GM18909 (cell line): ENCODE measurements around the gene TRIM9.

Experiments
- ATAC-seq: cut with Tn5 transposase; IDR thresholded peaks from one replicate; pipeline ENCODE4 v1.9.1; 2021; ENCODE audit warnings: mild to moderate bottlenecking; ENCODE audit not compliant: unreplicated experiment, poor library complexity

Gene TRIM9

DNA sequence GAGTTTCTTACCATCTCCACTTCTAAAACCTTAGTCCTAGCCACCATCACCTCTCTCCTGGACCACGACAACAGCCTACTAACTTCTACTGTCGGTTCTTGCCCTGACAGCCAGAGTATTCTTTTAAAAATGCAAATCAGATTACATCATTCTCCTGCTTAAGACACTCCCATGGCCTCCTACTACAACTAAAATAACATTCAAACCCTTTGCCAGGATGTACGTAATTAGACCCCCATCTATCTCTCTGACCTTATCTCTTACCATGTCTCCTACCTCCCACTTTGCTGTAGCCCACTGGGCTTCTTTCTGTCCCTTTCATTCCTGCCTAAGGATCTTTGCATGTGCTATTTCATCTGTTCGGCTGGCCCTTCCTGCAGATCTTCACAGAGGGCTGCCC is 27.6 kb downstream of the TRIM9 start:
- ATAC-seq: no peak

DNA sequence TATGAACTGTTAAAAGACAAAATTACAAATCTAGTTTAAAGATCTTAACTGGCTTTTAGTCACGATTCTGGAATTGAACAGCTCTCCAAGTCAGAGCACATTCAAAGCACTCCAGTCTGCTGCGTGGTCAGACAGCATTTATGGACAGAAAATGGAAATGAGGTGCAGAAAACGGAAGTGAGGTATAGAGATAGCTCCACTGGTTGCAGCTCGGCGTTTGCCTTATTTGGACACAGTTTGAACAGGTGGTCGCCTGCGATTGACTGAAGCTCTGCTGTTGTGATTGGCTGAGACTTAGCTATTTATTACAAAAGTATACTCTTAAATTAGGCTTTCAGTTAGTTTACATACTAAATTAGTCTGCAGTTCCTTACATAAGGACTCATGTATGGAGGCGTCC is 28.3 kb downstream of the TRIM9 start:
- ATAC-seq: no peak

DNA sequence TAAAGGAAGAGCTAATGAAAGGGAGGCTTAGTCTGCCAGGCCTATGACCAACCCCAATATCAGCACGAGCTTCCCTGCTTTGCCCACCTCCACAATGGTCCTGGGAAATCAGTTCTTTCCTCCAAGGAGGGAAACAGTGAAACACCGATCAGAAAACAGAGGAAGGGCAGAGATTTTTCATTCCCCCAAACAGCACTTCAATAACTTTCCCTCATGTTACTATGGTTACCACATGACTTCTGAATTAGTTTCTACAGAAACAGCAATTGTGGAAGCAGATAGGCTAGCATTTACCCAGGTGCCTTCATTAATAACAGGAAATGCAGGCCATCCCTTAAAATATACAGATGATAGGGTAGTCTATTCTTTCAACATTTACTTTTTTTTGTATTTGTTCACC is 35.9 kb downstream of the TRIM9 start:
- no peak for ATAC-seq

DNA sequence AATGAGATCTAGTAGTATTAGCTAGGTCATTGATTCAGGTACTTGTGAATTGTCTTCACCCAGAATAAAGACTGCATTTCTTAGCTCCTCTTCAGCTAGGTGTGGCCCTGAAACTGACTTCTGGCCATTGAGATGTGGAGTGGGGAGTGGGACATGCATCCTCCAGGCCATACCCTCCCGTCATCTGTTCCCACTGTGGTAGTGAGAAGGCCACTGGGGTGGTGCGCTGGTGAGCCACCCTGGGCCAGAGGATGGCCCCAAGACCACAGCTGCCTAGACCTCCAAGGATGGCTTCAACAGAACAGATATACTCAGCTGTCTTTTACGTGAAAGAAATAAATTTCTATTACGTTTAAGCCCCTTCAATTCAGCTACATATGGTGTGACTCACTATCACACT is 36.5 kb downstream of the TRIM9 start:
- no peak for ATAC-seq

DNA sequence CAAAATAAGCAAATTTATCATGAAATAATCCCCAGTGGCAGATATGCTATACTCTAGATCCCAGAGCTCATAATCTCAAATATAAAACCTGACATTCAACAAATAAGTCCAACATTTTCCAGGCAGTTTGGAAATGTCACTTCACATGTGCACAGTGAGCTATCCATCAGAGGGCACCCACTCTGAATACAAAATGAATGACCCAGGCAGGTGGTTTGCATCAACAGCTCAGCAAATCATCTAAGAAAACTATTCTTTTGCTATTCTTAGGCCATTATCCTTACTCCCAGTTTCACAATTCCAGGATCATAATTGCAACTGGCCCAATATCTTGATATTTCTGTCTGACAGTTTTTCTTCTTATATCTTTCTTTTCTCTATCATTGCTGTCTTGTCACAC is 38.5 kb downstream of the TRIM9 start:
- no peak for ATAC-seq

DNA sequence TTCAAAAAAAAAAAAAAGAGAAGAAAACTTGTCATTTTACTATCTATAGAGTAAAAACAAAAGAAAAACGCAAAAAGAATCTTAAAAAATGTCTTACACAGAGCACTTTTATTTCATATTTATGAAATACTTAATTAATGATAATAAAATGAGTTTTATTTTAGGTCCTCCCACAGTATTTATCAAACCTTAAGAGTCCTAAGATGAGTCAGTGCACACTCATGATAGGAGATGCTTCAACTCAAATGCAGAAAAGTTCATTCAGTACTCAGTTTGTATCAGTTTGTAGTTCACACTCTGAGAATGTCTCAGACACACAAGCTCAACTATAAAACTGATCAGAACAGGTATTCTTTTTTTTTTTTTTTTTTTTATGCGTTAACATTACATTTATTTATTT is 41.7 kb downstream of the TRIM9 start:
- no peak for ATAC-seq

DNA sequence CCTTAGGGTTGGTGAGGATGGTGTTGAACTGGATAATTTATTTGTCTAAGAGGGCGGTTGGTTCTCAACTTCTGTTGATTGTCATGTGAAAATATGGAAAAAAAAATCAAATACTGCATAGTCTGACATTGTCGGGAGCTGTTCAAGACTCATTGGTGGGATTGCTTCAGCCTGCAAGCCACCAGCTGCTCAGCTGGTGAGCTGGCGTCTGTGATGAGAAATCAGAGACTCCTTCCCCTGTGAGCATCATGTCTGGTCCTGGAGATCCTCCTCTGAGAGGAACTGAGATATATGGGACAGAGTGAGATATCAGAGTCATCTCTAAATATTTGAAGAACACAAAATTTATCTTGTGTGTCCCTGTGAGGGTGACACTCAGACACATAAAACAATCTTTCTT is 49.9 kb downstream of the TRIM9 start:
- ATAC-seq: no peak

DNA sequence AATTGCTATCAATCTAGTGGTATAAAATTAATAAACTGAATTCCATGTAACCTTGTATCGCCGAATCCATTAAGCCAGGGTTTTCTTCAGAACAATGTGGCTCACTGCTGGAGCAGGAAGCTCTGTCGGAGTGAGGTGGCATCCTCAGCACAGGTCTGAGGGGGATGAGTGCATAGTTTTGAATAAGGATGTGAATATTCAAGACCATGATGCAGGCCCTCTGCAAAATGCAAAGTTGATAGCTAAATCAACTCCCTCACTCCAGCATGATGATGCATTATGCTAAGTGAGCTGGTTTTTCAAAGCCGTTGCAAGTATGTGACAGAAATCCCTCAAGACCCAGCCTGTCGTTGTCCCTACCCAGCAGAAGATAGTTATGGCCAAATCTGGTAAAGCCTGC is 53.0 kb downstream of the TRIM9 start:
- no peak for ATAC-seq

DNA sequence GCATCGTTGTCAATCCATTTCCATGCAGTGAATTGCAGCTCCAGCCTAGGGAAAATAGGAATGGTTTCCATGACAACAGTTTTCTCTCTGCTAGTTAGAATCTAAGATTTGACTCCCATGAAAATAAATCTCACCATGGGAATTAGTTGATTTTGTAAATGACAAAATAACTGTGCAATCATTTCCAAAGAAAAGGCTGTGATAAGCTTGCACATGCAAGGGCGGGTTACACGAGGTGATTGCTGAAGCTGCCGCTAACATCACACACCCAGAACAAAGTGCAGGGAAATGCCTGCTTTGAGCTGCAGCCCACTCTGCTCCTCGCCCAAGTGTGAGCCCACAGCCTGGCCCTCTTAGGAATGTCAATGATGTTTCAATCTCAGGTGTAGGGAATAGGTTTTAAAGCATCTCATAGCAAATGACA is 53.8 kb downstream of the TRIM9 start:
- no peak for ATAC-seq

DNA sequence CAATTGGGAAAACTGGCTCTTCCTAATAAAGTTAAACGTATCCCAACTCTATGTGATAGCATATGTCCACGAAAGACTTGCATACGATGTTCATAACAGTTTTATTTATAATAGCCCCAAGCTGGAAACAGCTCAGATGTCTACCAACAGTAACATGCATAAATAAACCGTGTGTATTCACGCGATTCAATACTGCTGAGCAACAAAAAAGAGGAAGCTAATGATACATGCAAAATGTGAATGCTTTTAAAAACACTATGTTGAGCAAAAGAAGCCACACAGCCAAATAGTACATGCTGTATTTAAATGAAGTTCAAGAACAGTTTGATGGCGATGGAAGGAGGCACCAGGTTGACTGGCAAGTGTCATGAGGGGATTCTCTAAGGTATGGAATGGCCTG is 55.7 kb downstream of the TRIM9 start:
- ATAC-seq: no peak

DNA sequence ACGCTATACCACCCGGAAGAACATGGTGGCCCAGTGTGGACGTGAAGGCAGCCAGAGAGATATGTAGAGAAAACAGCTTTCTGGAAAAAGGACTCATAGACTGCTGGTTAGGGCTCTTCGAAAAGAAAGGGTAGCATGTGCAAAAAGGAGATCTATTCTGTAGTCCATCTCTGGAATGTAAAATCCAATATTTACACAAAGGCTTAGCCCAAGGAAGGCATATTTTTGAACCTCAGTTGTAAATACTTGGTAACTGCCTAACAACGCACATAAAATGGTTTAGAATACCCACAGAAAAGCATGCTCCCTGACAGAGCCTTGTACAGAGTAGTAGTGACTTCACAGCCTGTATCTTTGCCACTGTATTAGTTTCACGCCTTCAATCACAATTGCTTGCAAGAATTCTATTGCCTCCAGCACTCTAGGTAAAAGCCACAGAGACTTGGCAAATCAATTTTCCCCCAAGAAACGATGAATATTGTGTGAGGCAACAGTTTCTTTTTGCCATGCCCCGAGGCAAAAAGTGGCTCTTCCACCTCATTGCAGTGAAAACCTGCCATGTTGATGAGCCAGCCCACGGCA is 59.2 kb downstream of the TRIM9 start:
- no peak for ATAC-seq

DNA sequence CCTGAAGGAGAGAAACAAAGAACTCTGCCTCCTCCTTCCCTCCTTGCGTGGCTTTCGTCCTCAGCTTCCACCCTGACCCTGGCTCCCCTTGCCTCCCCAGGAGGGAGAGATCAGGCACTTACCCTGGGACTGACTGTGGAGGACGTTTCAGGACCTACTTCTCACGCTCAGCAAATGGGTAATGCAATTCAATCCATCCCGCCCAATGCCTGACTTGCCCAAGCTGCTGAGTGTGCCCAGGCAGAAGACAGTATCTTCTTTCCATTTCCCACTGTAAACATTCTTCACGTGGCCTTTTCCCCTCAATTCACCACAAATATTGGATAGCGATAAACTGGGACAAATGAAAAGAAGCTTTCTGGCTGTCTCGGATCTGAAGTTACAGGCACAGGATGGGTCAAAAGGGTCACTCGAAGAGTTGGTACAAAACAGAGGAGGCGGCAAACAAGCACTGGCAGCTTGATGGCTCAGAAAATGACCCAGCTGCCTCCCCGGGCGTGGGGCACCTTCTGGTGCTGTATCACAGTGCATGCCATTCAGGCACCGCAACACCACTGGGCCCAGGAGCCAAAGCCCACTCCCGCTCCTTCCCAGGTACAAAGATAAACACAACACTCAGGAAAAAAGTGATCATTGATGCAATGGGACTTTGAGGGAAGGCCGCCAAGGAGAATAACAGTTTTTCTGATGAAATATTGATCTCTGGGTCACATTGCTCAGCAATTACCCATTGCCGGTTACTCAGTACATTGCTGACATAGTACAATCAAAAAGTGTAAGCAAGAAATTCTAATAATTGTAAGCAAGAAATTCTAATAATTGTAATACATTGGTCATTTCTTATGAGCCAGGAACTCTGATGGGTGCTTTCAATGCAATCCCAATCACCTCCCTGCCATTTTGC is 65.8 kb downstream of the TRIM9 start:
- ATAC-seq: no peak

DNA sequence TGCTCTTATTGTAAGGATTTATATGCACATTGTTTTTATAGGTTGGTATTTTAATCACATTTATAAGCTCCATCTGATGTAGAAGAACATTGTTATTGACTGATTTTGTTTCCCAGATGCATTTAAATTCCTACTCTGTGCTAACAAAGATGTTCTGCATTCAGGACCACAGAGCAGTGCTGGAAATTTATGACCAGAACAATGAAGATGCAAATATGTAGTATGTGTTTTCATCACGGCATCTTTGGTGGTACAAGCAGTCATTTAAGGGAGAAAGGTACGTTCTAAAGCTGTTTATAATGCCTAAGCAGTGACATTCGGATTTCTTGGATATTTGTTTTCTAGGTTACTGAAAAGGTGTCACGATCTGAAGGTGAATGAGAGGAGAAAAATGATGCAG is 66.5 kb downstream of the TRIM9 start:
- no peak for ATAC-seq

DNA sequence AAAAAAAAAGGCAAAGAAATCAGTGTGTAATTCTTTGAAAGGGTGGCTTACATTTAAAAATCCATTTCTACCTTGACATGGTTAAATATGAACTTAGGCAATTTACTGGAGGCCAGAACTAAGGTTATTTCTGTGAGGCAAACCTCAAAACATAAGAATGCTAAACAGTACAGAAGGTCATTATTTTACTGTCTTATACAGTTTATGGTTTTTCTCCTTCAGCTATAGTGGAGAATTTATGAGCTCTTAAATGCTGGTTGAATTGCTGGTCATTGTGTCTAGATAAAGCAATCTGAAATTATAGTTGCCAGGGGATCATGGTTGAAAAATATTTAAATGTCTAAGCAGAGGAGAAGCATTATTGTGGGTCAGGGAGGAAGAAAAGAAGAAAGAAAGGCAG is 70.5 kb downstream of the TRIM9 start:
- no peak for ATAC-seq

DNA sequence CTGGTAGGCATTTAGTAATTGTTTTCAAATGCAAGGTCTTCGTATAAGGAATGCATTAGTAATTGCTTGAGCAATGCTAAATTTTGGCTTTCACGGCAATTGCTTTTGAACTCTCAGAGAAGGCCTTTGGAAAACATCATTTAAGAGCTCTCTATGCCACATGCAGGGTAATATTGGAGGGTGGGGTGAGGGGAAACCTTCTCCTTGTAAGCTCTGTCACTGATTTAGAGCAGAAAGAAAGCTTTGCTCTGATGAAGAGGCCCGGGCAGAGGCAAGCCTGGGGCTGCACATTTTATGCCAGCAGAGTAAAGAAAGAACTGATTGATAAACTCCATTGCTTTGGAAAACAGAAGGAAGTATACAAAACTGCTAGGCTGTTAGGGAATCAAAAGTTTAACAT is 70.9 kb downstream of the TRIM9 start:
- no peak for ATAC-seq

DNA sequence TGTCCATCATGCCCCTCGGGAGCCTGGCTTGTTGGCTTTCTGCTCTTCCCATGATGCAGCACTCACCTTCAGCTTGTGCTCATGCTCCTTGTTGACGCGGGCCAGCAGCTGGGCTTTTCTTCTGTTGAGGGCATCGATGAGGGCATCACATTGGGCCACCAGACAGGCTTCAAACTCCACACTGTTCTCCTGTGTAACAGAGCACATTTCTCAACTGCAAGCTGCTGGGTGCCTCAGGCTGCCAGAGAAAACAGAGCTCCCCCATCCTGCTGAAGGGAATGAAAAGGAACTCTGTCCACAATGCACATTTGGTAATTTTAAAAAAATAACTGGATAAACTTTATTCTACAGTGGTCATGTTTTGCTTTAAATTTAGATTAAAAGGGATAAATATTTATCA is 72.1 kb downstream of the TRIM9 start:
- no peak for ATAC-seq

DNA sequence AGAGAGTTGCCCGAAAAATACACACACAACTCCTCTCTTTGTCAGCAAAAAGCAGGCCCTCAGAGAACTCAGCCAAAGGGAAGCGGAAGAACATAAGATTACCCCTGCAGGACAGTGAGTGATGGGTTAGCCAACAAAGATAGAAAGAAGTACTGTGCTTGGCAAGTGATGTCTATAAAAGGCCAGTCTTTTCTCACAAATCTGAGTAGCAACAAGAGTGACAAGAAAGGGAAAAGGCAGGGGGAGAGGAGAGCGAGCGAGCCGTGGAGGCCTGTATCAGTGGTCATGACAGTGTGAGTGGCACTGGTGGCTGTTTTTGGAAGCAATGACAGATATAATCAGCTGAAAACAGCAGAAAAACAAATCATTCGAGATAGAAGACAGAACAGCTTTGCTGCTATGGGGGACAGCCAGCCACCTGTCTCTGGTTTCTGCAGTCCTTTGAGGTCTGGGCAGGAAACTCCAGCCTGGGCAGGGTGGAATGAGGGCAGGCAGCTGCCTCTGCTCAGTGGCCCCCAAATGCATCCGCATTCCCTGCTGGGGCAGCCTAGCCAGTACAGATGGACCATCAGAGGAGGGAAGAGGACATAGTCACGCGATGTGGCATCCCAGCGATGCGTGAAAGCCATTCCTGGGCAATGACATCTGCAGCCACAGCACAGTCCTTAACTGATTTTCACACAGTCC is 74.7 kb downstream of the TRIM9 start:
- no peak for ATAC-seq

DNA sequence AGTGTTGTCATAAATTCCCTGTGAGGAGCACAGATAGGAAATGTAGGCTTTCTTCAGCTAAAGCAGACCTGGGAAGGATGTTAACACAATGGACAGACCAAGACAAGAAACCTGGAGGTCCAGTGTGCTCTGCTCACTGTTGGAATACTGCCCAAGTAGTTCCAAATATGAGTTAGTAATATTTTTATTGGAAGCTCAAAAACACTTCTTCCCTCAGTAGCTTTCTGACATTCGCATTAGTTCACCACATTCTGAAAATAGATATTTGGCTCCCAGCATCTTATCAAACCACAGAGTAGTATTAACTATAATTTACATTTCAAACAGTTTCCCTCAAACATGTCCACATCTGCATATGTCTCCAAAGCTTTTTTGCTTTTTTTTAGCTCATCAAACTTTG is 75.8 kb downstream of the TRIM9 start:
- no peak for ATAC-seq

DNA sequence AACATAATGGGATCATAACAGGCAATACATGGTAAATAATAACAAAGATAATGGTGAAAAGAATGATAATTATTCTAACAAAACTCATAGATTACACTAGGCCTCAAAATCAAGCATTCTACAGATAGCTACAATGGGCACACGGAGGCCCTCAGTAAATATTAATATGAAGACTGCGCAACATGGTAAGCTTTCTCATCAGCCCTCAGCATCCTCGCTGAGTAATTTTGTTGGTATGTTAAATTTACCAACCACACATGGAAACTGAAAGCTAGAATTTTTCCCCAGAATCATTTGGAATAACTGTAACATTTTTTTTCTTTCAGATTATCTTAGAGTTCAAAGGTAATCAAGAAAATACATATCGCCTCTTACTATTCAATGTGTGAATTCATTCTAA is 76.4 kb downstream of the TRIM9 start:
- ATAC-seq: no peak

DNA sequence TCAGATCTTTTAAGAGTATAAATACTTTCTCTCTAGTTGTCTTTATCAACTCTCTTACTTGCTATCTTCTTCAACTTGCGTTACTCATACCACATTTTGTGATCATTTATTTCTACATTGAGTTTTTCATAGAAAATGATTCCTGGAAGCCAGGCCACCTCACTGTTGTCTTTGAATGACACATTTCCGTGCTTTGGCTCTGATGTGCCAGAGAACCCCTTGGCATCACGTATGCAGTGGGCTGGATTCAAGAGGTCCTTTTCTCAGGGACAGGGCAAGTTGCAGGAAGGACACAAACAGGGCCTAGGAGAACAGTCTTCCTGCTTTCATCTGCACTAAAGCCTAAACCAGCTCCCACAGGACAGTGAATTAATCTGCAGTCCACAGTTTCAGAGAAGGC is 80.3 kb downstream of the TRIM9 start:
- ATAC-seq: no peak

DNA sequence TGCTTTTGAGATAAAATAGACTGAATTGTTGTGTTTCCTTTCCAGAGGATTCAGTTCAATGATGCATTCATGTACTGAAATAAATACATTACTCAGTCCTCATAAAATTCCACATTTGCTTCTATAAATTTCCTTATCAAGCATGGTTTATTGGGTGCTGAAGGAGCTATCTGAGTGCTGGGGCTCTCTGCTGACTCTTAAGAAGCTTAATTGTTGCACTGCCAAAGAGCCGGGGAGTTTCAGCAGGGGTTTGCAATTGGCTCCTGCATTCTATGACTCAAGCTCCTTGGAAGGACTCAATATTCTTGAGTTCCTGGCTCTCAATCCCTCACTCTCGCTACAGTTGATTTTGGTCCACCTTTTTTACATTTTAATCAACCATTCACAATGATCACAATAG is 80.8 kb downstream of the TRIM9 start:
- ATAC-seq: no peak

DNA sequence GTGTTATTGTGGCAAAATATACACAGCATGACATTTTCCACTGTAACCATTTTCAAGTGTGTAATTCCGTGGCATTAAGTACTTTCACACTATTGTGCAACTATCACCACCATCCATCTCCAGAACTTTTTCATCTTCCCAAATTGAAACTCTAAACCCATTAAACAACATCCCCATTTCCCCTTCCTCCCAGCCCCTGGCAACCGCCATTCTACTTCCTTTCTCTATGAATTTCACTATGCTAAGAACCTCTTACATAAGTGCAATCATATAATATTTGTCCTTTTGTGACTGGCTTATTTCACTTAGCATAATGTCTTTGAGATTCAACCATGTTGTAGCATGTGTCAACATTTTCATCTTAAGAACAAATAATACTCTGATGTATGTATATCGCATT is 82.8 kb downstream of the TRIM9 start:
- ATAC-seq: no peak
